T-helper 2 cell treated with Interferon-gamma antibody and Interleukin-4, amounts not matched to agents 5 μg/mL and 100 μg/mL, for 36 hours (primary cell): ENCODE results near the gene DNAJC27.

ENCODE experiments used
- DNase-seq: peaks from one replicate; pipeline ENCODE4 v3.0.0; 2021; ENCODE audit warnings: low spot score
- H3K27ac Mint-ChIP-seq: one replicate; pipeline ENCODE4 v1.8.0; 2021; ENCODE audit warnings: mild to moderate bottlenecking, mixed read lengths
- H3K27me3 Mint-ChIP-seq: one replicate; pipeline ENCODE4 v1.8.0; 2021; ENCODE audit warnings: low read depth, mixed read lengths
- H3K36me3 Mint-ChIP-seq: one replicate; pipeline ENCODE4 v1.8.0; 2021; ENCODE audit warnings: low read depth, mixed read lengths
- H3K4me1 Mint-ChIP-seq: one replicate; pipeline ENCODE4 v1.8.0; 2021; ENCODE audit warnings: low read depth, mixed read lengths
- H3K4me3 Mint-ChIP-seq: one replicate; pipeline ENCODE4 v1.8.0; 2022; ENCODE audit warnings: mild to moderate bottlenecking, moderate library complexity, mixed read lengths
- H3K9me3 Mint-ChIP-seq: one replicate; pipeline ENCODE4 v1.8.0; 2021; ENCODE audit warnings: mixed read lengths

DNAJC27 gene

GRCh38 chr2:24984912-24985311, 13.2 kb upstream of the DNAJC27 start:
- Mint-ChIP-seq H3K36me3 (no peaks in the 10 kb centered on the region), H3K27ac (no peak overlapping the region), H3K27me3 (peaks cover 5% of the 10 kb centered on the region), H3K9me3 (no peaks in the 10 kb centered on the region), H3K4me3 (no peak overlapping the region), H3K4me1 (no peaks in the 10 kb centered on the region)
- DNase-seq: no peak

DNA sequence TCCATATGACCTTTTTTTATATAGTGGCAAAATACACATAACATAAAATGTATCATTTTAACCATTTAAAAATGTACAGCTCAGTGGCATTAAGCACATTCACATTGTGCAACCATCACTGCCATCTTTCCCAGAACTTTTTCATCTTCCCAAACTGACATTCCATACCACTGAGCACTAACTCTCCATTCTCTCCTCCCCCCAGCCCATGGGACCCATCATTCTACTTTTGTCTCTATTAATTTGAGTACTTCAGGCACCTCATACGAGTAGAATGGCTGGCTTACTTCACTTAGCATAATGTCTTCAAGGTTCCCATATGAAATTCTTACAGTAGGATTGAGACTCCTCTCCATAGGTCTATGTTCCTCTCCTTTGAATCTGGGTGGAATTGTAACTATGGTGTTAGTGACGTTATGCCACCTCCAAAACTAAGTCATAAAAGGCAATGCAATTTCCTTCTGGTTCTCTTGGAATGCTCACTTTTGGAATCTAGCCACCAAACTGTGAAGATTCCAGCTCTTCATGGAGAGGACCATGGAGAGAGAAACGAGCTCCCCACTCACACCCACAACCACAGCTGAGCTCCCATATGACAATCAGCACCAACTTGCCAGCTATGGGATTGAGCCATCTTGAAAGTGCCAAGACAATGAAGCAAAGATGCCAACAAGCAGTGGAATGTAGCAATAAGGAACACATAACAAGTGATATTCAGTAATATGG, 9.8 kb upstream of the DNAJC27 start:
- DNase-seq: no peak
- H3K9me3 Mint-ChIP-seq: no peaks in the 10 kb centered on the region
- peaks cover 3% of the 10 kb centered on the region for H3K4me1 Mint-ChIP-seq
- peaks cover 5% of the 10 kb centered on the region for H3K27me3 Mint-ChIP-seq
- H3K4me3 Mint-ChIP-seq: no peak overlapping the region
- H3K36me3 Mint-ChIP-seq: no peaks in the 10 kb centered on the region
- no peak overlapping the region for H3K27ac Mint-ChIP-seq

- H3K4me1 Mint-ChIP-seq: peaks cover 7% of the 10 kb centered on the region
- H3K27me3 Mint-ChIP-seq: peaks cover 2% of the 10 kb centered on the region
- no peak overlapping the region for H3K4me3 Mint-ChIP-seq
- H3K9me3 Mint-ChIP-seq: no peaks in the 10 kb centered on the region
- no peak for DNase-seq
- no peaks in the 10 kb centered on the region for H3K36me3 Mint-ChIP-seq
- no peak overlapping the region for H3K27ac Mint-ChIP-seq
Measured at GRCh38 chr2:24978661-24979060, 6.9 kb upstream of the DNAJC27 start.

DNA sequence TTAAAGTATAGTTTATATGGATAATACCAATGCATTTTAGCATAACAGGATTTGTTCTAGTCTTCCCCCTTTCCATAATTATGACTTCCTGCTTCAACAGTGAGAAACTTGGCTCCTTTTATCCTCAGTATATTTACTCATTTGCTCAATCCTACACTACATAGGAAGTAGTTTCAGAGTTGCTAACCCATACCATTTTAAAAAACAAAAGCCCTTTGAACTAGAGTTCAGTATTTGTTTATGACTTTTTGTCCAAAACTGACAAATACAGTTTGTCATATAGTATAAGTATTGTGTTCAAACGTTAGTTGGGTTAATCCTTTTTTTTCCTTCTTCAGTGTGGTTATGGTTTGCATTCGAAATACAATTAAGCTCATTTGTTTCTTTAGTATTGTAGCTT, 5.9 kb upstream of the DNAJC27 start:
- no peaks in the 10 kb centered on the region for H3K36me3 Mint-ChIP-seq
- peaks cover 11% of the 10 kb centered on the region for H3K4me1 Mint-ChIP-seq
- no peak overlapping the region for H3K4me3 Mint-ChIP-seq
- no peak overlapping the region for H3K27ac Mint-ChIP-seq
- no peak for DNase-seq
- no peaks in the 10 kb centered on the region for H3K9me3 Mint-ChIP-seq
- H3K27me3 Mint-ChIP-seq: peaks cover 2% of the 10 kb centered on the region

GRCh38 chr2:24973812-24974211, 2.1 kb upstream of the DNAJC27 start:
- no peaks in the 10 kb centered on the region for H3K27me3 Mint-ChIP-seq
- peaks cover 7% of the 10 kb centered on the region for H3K36me3 Mint-ChIP-seq
- DNase-seq: no peak
- H3K4me3 Mint-ChIP-seq: no peak overlapping the region
- peaks cover 16% of the 10 kb centered on the region for H3K4me1 Mint-ChIP-seq
- no peaks in the 10 kb centered on the region for H3K9me3 Mint-ChIP-seq
- no peak overlapping the region for H3K27ac Mint-ChIP-seq

DNA sequence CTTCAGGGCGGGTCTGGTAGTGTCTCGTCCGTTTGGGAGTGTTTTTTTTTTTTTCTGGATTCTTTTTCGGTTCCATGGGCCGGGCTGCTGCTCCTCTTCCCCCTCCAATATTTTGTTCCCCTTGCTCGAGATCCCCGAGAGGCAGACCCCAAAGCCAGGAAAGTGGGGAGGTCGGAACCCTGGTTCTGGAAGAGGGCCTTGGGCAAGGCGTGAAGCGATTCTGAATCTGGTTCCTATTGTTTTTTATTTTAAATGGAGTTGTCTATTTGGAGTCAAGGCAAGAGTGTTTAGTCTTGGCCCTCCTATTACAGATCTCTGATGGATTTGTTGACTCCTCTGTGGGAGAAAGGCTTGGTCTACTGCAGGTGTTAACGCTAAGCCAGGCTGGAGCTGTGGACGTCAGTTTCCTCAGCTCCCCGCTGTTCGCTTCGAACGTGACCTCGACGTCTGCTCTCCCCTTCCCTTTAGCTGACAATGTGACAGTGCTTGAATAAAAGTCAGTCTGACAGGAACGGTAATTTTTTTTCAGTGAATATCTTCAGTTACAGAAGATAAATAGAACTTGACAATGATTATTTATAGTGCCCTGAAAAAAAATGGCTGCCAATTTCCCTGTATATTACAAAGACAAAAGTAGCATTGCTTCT, 683 bp upstream of the DNAJC27 start:
- peak; percentile 15 for DNase-seq
- H3K4me3 Mint-ChIP-seq: peak overlapping the region; percentile 97
- peaks cover 7% of the 10 kb centered on the region for H3K36me3 Mint-ChIP-seq
- H3K27ac Mint-ChIP-seq: peak overlapping the region; percentile 100
- no peaks in the 10 kb centered on the region for H3K27me3 Mint-ChIP-seq
- H3K4me1 Mint-ChIP-seq: peaks cover 12% of the 10 kb centered on the region
- H3K9me3 Mint-ChIP-seq: no peaks in the 10 kb centered on the region

DNA sequence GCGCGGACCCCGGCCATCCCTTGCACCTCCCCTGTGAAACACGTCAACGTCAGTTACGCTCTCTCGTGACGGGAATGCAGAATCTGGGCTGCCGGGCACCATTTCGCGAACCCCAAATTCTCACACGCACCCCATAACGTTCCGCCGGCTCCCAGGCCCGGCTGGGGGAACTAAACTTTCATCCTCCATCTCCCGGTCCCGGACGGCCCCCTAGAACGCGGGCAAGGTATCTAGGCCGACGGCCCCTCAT, 544 bp downstream of the DNAJC27 start:
- DNase-seq: no peak
- Mint-ChIP-seq H3K9me3 (no peaks in the 10 kb centered on the region), H3K27ac (peak overlapping the region; percentile 100), H3K36me3 (peaks cover 17% of the 10 kb centered on the region), H3K4me3 (peak overlapping the region; percentile 97), H3K4me1 (peaks cover 12% of the 10 kb centered on the region), H3K27me3 (no peaks in the 10 kb centered on the region)

DNA sequence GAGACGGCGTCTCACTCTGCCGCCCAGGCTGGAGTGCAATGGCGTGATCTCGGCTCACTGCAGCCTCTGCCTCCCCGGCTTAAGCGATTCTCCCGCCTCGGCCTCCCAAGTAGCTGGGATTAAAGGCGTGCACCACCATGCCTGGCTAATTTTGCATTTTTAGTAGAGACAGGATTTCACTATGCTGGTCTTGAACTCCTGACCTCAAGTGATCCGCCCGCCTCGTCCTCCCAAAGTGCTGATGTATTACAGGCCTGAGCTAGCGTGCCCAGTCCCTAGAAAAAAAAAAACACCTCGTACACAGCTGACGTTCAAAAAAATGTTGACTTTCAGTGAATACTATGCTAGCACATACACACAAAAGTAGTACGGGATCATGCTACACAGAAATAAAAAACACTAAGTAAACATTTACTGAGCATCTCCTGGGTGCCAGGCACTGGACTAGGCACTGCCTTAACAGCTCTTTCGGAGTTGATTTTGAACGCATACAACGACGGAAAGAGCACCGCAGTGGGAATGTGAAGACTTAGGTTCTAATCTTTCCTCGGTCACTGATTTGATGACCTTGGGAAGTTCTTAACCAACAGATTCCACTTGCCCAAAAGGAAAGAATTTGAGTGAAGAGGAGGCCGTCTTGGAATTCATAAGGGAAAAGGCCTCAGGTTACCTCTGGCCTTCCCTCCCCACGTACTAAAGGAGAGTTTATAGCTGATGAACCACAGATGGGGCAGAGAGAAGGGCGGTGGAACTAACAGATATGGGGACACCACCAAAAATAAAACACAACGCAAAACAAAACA, 1.1 kb downstream of the DNAJC27 start:
- peaks cover 21% of the 10 kb centered on the region for H3K36me3 Mint-ChIP-seq
- H3K9me3 Mint-ChIP-seq: no peaks in the 10 kb centered on the region
- peak overlapping the region; percentile 100 for H3K27ac Mint-ChIP-seq
- peak overlapping the region; percentile 97 for H3K4me3 Mint-ChIP-seq
- H3K27me3 Mint-ChIP-seq: no peaks in the 10 kb centered on the region
- H3K4me1 Mint-ChIP-seq: peaks cover 12% of the 10 kb centered on the region
- no peak for DNase-seq

DNA sequence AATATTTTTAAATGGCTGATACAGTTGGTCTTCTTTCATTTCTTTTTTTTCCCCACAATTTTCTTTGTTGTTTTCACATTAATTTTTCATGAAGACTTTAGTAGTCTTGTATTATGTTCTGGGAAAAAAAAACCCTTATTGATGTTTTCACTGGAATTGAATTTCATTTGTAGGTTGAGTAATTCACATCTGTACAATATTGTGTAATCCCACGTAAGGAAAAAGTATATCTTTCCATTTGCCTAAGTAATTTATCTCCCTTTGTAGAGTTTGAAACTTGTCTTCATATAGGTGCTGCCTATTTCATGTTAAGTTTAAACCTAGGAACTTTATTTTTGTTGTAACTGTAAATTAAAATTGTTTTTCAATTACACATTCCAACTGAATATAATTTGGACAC, 2.0 kb downstream of the DNAJC27 start:
- H3K4me1 Mint-ChIP-seq: peaks cover 10% of the 10 kb centered on the region
- H3K4me3 Mint-ChIP-seq: no peak overlapping the region
- no peak overlapping the region for H3K27ac Mint-ChIP-seq
- H3K9me3 Mint-ChIP-seq: no peaks in the 10 kb centered on the region
- DNase-seq: no peak
- no peaks in the 10 kb centered on the region for H3K27me3 Mint-ChIP-seq
- H3K36me3 Mint-ChIP-seq: peaks cover 23% of the 10 kb centered on the region

- Mint-ChIP-seq H3K36me3 (peaks cover 46% of the 10 kb centered on the region), H3K27ac (no peak overlapping the region), H3K4me3 (no peak overlapping the region), H3K4me1 (peaks cover 5% of the 10 kb centered on the region), H3K27me3 (no peaks in the 10 kb centered on the region), H3K9me3 (no peaks in the 10 kb centered on the region)
- DNase-seq: no peak
Measured at GRCh38 chr2:24961903-24962302, 9.9 kb downstream of the DNAJC27 start.

DNA sequence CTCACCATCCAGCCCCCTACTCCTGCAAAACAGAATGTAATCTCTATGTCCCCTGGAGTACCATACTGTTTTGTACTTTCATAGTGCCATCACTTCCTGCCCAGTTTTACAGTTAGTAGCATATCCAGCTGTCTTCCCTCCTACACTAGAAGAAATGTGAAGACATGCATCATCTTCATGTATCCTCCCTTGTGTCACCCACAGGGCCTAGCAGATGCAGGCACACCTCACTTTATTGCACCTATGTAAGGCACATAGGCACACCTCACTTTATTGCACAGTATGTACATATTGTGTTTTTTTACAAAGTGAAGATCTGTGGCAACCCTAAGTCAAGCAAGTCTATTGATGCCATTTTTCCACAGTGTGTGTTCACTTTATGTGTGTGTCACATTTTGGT, 12.0 kb downstream of the DNAJC27 start:
- Mint-ChIP-seq H3K27me3 (no peaks in the 10 kb centered on the region), H3K4me1 (peaks cover 5% of the 10 kb centered on the region), H3K36me3 (peaks cover 54% of the 10 kb centered on the region)

DNA sequence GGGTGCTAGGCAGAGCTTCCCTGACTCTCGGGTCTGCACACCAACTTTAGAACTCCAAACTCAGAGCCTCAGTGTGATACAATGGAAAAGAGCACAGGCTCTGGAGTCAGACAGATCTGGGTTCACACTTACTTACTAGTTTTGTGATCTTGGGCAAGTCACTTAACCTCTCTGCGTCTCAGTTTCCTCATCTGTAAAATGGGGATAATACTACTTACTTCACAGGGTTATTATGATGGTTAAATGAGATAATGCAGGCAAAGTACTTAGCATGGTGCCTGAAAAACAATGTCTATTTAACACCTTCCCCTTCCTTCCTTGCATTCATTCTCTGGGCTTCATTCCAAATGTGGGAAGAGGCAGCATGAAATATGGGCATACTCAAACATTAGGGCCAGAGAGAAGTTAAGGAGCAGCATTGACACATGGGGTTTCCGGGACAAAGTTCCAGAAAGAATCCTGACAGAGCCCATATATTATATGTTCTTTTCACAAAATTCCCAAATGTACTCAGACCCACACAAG, 13.3 kb downstream of the DNAJC27 start:
- no peak overlapping the region for H3K4me3 Mint-ChIP-seq
- no peak overlapping the region for H3K27ac Mint-ChIP-seq

More for the DNA sequence above, 12.0 kb downstream of the DNAJC27 start:
- DNase-seq: no peak
- no peak overlapping the region for H3K4me3 Mint-ChIP-seq
- H3K27ac Mint-ChIP-seq: no peak overlapping the region
- H3K9me3 Mint-ChIP-seq: peaks cover 9% of the 10 kb centered on the region

GRCh38 chr2:24957976-24958375, 13.8 kb downstream of the DNAJC27 start:
- peaks cover 54% of the 10 kb centered on the region for H3K36me3 Mint-ChIP-seq
- H3K4me3 Mint-ChIP-seq: no peak overlapping the region
- H3K4me1 Mint-ChIP-seq: peaks cover 5% of the 10 kb centered on the region
- H3K27me3 Mint-ChIP-seq: no peaks in the 10 kb centered on the region
- H3K9me3 Mint-ChIP-seq: peaks cover 9% of the 10 kb centered on the region
- DNase-seq: no peak
- H3K27ac Mint-ChIP-seq: no peak overlapping the region

More for the DNA sequence above, 13.3 kb downstream of the DNAJC27 start:
- H3K36me3 Mint-ChIP-seq: peaks cover 56% of the 10 kb centered on the region
- peaks cover 5% of the 10 kb centered on the region for H3K4me1 Mint-ChIP-seq
- no peaks in the 10 kb centered on the region for H3K27me3 Mint-ChIP-seq
- no peak for DNase-seq
- H3K9me3 Mint-ChIP-seq: peaks cover 9% of the 10 kb centered on the region

- Mint-ChIP-seq H3K4me1 (peaks cover 3% of the 10 kb centered on the region), H3K27me3 (no peaks in the 10 kb centered on the region), H3K9me3 (peaks cover 9% of the 10 kb centered on the region), H3K27ac (no peak overlapping the region), H3K4me3 (no peak overlapping the region), H3K36me3 (peaks cover 50% of the 10 kb centered on the region)
- DNase-seq: no peak
Measured at GRCh38 chr2:24957221-24957620, 14.5 kb downstream of the DNAJC27 start.
